Right lobe of liver (tissue), 6 donors: Measurements from ENCODE around the gene APCDD1L. TPM values are rescaled to one million over a fixed set of nuclear protein-coding genes. Genes with fewer than 3 reads are reported as not detected.
"Not testable (repeated sequence)": the region's sequence is repeated elsewhere in the genome, so short reads cannot be mapped to it uniquely, and the experiment has no call there.

Experiments used
- ATAC-seq, 4 donors: fragments of 200-7000 bp; cut with Tn5 transposase; one replicate each; pipeline ENCODE4 v1.9.1; 2020; ENCODE audit warnings: mild to moderate bottlenecking in 4 of 4, moderate library complexity in 4 of 4
- DNase-seq, 3 donors: peaks; one replicate each; pipeline ENCODE4 v3.0.0-alpha.2; 2020
- H3K27ac ChIP-seq, 3 donors: fragments of 200-600 bp; one replicate each; pipeline ENCODE4 v1.8.0; 2022
- H3K27me3 ChIP-seq, 2 donors: fragments of 200-600 bp; one replicate each; pipeline ENCODE4 v1.8.0; 2022
- H3K36me3 ChIP-seq, 4 donors: fragments of 200-600 bp; sonication (generic) in 1 of 4; one replicate each; pipeline versions ENCODE4 v1.5.1 to v1.8.0; 2017 to 2022; ENCODE audit warnings: control low read depth in 1 of 4
- H3K4me1 ChIP-seq, 4 donors: fragments of 200-600 bp; sonication (generic) in 1 of 4; one replicate each; pipeline versions ENCODE4 v1.5.1 to v1.8.0; 2017 to 2022; ENCODE audit warnings: control low read depth in 1 of 4
- H3K4me3 ChIP-seq, 3 donors: fragments of 200-600 bp; one replicate each; pipeline ENCODE4 v1.8.0; 2022
- H3K9me3 ChIP-seq, 4 donors: fragments of 200-600 bp; sonication (generic) in 1 of 4; one replicate each; pipeline versions ENCODE4 v1.5.1 to v1.8.0; 2017 to 2022; ENCODE audit warnings: control low read depth in 1 of 4
- CTCF ChIP-seq, 4 donors: fragments of 200-600 bp in 3 of 4; fragments of 450-650 bp in 1 of 4; IDR thresholded peaks; one replicate each; pipeline versions ENCODE4 v1.5.1 to v1.8.0; 2016 to 2022; ENCODE audit warnings: antibody characterized with exemption in 4 of 4, mild to moderate bottlenecking in 2 of 4
- POLR2A ChIP-seq: fragments of 450-650 bp; IDR thresholded peaks from one replicate; pipeline ENCODE4 v1.6.1; 2017; ENCODE audit warnings: antibody characterized with exemption, mild to moderate bottlenecking
- WGBS: methylation state at CpG from one replicate; pipeline ENCODE4 v1.1.6; 2018; ENCODE audit warnings: low coverage, low lambda C conversion rate; ENCODE audit not compliant: insufficient coverage; ENCODE audit errors: missing lambda C conversion rate; 5-methylcytosine and 5-hydroxymethylcytosine counted together
- intact Hi-C, 2 donors: fragments of 100-400 bp; cut with DNase I; formaldehyde crosslinking; loops; one replicate each; pipeline versions ENCODE4 v1.11.2 to v1.14.1; 2022
- total RNA-seq, 6 experiments: library from RNA; depleted of rRNA in 2 of 6; stranded (reverse); fragments of >200 nt in 2 of 6; fragmentation: NEBNext Ultra II Directional in 3 of 6; extraction: Animal tissue kit (Norgen Biotek cat#: 25700) in 3 of 6; gene quantifications; one replicate each; pipeline versions ENCODE4 v1.1.0 to v1.2.4, GENCODE V29; 2016 to 2023
- donor health status: DM: no; HTN: yes; CAD: no.
- donor health status: DM: no; HTN: no; CAD: no.
- donor health status: DM: no; HTN: no; CAD: no.
- donor health status: DM: no; HTN: yes; CAD: no.
- donor health status: DM: no; HTN: yes; CAD: no.

Gene APCDD1L
- total RNA-seq, 6 experiments from 2014 or later, result 0.04 TPM; not detected in 5

- peaks cover 0 to 15% of the 10 kb centered on the region in 2 donors for H3K27me3 ChIP-seq
- H3K36me3 ChIP-seq, result no peaks in the 10 kb centered on the region
- TF ChIP-seq POLR2A, result no peak
- TF ChIP-seq CTCF (IDR thresholded peaks at IDR 0.05), result no peak
- H3K4me1 ChIP-seq, result no peaks in the 10 kb centered on the region
- H3K9me3 ChIP-seq, result no peaks in the 10 kb centered on the region
- DNase-seq, result no peak
- H3K4me3 ChIP-seq, result no peak overlapping the region
- no CpG with 5 or more reads among the region's 2 CpGs for WGBS
- intact Hi-C loops, result no loop called here
- H3K27ac ChIP-seq, result no peak overlapping the region
- no peak for ATAC-seq
Measured at GRCh38 chr20:58510921-58511320, 4.3 kb downstream of the APCDD1L start.

GRCh38 chr20:58508762-58509395 is 6.3 kb downstream of the APCDD1L start:
- TF ChIP-seq POLR2A, result no peak
- TF ChIP-seq CTCF (IDR thresholded peaks at IDR 0.05), result no peak
- DNase-seq, result no peak
- H3K27me3 ChIP-seq, result peaks cover 0 to 3% of the 10 kb centered on the region in 2 donors
- H3K27ac ChIP-seq, result no peak overlapping the region
- ATAC-seq, result no peak
- H3K36me3 ChIP-seq, result no peaks in the 10 kb centered on the region
- 84% methylated on average over 8 of the region's 17 CpGs for WGBS
- H3K9me3 ChIP-seq, result no peaks in the 10 kb centered on the region
- no peaks in the 10 kb centered on the region for H3K4me1 ChIP-seq
- intact Hi-C loops, result loop anchor here in 1 of 2 donors (10.0 kb wide), 1 partner anchor 136 kb away; no protein-coding TSS in a partner anchor
- H3K4me3 ChIP-seq, result no peak overlapping the region

GRCh38 chr20:58506999-58507398 is 8.2 kb downstream of the APCDD1L start:
- not testable (repeated sequence) for H3K27me3 ChIP-seq, H3K4me3 ChIP-seq, ATAC-seq, DNase-seq, H3K4me1 ChIP-seq, H3K36me3 ChIP-seq, H3K9me3 ChIP-seq, H3K27ac ChIP-seq
- intact Hi-C loops, result loop anchor here in 1 of 2 donors (10.0 kb wide), 1 partner anchor 138 kb away; no protein-coding TSS in a partner anchor
- 53% methylated on average over 2 of the region's 3 CpGs for WGBS

GRCh38 chr20:58504566-58504965 is 10.6 kb downstream of the APCDD1L start:
- no peaks in the 10 kb centered on the region for H3K36me3 ChIP-seq
- no peak for ATAC-seq
- no peaks in the 10 kb centered on the region for H3K9me3 ChIP-seq
- TF ChIP-seq CTCF (IDR thresholded peaks at IDR 0.05) (no peak), POLR2A (no peak)
- no peak overlapping the region for H3K4me3 ChIP-seq
- 84% methylated on average over 2 of the region's 3 CpGs for WGBS
- no peak for DNase-seq
- intact Hi-C loops, result loop anchor here in 1 of 2 donors (10.0 kb wide), 1 partner anchor 140 kb away; no protein-coding TSS in a partner anchor
- H3K27ac ChIP-seq, result no peak overlapping the region
- no peaks in the 10 kb centered on the region for H3K4me1 ChIP-seq
- H3K27me3 ChIP-seq, result no peaks in the 10 kb centered on the region

- Histone ChIP-seq H3K27me3 (no peaks in the 10 kb centered on the region), H3K4me1 (no peaks in the 10 kb centered on the region), H3K27ac (no peak overlapping the region), H3K4me3 (no peak overlapping the region), H3K36me3 (no peaks in the 10 kb centered on the region), H3K9me3 (no peaks in the 10 kb centered on the region)
- ATAC-seq (no peak), DNase-seq (no peak)
- TF ChIP-seq CTCF (IDR thresholded peaks at IDR 0.05), result no peak
- TF ChIP-seq POLR2A, result no peak
- intact Hi-C loops, result loop anchor here in 1 of 2 donors (10.0 kb wide), 1 partner anchor 141 kb away; no protein-coding TSS in a partner anchor
- WGBS, result 50% methylated on average over 1 of the region's 1 CpG
Measured at GRCh38 chr20:58503668-58504067, 11.5 kb downstream of the APCDD1L start.
